GM21381 (cell line): ENCODE measurements around the gene ANXA7.
"Not testable (repeated sequence)": the region's sequence is repeated elsewhere in the genome, so short reads cannot be mapped to it uniquely, and the experiment has no call there.

Source experiments
- ATAC-seq: cut with Tn5 transposase; IDR thresholded peaks from one replicate; pipeline ENCODE4 v1.9.1; 2021; ENCODE audit warnings: mild to moderate bottlenecking, moderate library complexity; ENCODE audit not compliant: unreplicated experiment

ANXA7 gene

GRCh38 chr10:73408061-73408460 lies 5.8 kb downstream of the ANXA7 start:
- ATAC-seq, result no peak

DNA sequence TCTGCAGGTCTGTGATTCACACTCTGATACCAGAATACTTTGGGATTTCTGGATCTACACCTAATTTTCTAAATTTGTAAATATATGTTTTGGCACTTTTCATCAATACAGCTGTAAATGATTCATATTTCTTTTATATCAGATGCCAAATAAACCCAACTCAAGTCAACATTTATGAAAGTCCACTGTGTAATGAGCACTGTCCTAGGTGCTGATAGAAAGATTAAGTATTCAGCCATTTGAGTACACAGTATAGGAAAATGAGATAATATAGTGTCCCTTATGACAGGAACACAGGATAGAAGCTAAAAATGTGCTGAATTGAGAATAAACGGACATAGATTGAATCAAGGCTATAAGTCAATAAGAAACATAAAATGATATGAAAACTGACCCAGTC lies 6.4 kb downstream of the ANXA7 start:
- ATAC-seq, result no peak

DNA sequence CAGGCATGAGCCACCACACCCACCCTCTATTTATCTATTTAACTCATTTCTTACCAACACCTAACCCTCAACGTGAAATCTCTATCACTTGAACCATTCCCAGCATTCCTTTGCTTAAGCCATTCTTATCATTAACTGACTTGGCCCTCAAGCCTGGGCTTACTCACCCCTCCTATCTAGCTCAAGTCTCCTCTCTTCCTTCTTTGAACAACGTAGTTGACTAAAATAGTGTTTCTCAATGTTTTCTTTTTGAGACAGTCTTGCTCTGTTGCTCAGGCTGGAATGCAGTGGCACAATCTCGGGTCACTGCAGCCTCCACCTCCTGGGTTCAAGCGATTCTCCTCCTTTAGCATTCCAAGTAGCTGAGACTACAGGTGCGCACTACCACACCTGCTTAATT lies 7.0 kb downstream of the ANXA7 start:
- ATAC-seq, result no peak

GRCh38 chr10:73405556-73405955 lies 8.3 kb downstream of the ANXA7 start:
- ATAC-seq, result no peak

DNA sequence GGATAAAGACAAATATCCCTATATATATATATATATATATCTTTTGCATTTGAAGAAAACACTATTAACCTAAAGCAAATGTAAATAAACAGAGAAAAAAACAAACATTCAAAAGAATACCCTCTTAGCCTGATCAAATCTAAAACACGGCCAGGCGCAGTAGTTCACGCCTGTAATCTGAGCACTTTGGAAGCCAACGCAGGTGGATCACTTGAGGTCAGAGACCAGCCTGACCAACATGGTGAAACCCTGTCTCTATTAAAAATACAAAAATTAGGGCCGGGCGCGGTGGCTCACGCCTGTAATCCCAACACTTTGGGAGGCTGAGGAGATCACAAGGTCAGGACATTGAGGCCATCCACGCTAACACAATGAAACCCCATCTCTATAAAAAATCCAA lies 9.2 kb downstream of the ANXA7 start:
- no peak for ATAC-seq

DNA sequence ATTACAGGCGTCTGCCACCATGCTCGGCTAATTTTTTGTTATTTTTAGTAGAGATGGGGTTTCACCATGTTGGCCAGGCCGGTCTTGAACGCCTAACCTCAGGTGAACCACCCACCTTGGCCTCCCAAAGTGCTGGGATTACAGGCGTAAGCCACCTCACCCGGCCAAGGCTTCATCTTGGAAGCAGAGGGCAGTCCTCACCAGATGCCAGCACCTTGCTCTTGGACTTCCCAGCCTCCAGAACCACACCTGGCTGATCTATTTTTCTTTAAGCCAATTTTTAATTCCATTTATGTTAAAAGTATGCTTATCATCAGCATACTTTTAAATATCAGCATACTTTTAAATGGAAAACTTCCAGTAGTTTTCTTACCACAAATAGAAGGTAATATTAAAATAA lies 12.2 kb downstream of the ANXA7 start:
- no peak for ATAC-seq

DNA sequence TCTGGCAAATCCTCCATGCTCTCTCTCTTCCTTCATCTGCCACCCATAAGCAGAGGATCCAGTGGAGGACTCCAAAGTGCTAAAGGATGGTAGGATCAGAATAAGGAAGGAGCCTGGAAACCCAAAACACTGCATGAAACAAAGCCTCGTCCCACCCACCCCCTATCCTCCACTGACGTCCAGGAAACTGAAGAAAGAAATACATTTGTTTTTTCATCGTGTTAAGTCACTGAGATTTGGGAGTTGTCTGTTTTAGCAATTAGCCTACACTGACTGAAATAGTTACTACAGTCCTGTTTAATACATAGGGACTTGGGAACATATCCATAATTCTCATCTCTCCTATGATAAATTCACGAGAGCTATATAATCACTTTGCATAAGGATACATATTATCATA lies 14.8 kb downstream of the ANXA7 start:
- no peak for ATAC-seq

- ATAC-seq, result no peak
These were observed 15.8 kb downstream of the ANXA7 start for GRCh38 chr10:73398024-73398423.

DNA sequence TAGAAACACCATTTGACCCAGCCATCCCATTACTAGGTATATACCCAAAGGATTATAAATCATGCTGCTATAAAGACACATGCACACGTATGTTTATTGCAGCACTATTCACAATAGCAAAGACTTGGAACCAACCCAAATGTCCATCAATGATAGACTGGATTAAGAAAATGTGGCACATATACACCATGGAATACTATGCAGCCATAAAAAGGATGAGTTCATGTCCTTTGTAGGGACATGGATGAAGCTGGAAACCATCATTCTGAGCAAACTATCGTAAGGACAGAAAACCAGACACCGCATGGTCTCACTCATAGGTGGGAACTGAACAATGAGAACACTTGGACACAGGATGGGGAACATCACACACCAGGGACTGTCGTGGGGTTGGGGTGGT lies 19.5 kb downstream of the ANXA7 start:
- not testable (repeated sequence) for ATAC-seq

GRCh38 chr10:73388228-73388627 lies 25.6 kb downstream of the ANXA7 start:
- ATAC-seq, result no peak

DNA sequence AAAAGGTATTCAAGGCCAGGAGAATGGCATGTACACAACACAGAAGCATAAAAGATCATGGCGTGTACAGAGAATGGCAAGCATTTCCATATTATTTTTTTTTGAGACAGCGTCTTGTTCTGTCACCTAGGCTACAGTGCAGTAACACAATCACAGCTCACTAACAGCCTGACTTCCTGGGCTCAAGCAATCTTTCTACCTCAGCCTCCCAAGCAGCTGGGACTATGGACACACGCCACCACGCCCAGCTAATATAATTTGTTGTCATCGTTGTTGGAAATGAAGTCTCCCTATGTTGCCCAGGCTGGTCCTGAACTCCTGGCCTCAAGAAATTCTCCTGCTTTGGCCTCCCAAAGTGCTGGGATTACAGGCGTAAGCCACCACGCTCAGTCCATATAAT lies 27.3 kb downstream of the ANXA7 start:
- ATAC-seq, result no peak

DNA sequence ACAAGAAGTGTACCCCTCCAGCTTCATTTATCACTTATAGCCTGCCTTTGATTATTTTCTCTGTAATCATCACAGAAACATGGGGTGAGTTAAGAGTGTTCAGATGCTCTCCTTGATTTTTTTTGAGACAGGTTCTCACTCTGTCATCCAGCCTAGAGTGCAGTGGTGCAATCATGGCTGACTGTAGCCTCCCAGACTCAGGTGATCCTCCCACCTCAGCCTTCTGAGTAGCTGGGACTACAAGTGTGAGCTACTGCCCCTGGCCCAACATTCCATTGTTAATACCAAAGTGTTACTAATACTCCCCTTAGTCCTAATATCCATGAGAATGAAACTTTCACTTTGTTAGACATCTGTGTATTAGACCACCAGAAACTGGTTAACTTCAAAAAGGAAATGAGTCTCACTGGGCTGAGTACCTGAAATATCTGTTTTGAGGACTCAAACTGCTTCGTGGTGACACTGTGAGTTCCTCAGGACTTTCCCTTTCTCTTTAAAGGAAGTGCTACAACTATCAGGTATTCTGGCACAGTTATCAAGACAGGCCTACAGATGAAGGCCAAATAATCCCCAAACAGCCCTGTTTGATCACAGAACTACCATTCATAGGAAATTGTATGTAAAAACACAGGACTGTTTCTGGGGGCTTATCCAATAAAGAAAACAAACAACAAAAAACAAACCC lies 34.7 kb downstream of the ANXA7 start:
- no peak for ATAC-seq

GRCh38 chr10:73376679-73377078 lies 37.2 kb downstream of the ANXA7 start:
- ATAC-seq, result no peak

DNA sequence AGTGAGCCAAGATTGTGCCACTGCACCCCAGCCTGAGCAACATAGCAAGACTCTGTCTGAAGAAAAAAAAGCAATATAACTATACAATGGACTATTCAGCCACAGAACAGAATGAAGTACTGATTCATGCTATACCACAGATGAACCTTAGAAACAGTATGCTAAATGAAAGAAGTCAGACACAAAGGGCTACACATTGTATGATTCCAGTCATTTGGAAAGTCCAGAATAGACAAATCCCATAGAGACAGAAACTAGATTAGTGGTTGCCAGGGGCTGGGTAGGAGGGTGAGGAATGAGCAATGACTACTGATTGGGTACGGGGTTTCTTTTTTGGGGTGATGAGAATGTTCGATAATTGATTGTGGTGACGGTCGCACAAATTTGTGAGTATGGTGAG lies 45.6 kb downstream of the ANXA7 start:
- no peak for ATAC-seq

DNA sequence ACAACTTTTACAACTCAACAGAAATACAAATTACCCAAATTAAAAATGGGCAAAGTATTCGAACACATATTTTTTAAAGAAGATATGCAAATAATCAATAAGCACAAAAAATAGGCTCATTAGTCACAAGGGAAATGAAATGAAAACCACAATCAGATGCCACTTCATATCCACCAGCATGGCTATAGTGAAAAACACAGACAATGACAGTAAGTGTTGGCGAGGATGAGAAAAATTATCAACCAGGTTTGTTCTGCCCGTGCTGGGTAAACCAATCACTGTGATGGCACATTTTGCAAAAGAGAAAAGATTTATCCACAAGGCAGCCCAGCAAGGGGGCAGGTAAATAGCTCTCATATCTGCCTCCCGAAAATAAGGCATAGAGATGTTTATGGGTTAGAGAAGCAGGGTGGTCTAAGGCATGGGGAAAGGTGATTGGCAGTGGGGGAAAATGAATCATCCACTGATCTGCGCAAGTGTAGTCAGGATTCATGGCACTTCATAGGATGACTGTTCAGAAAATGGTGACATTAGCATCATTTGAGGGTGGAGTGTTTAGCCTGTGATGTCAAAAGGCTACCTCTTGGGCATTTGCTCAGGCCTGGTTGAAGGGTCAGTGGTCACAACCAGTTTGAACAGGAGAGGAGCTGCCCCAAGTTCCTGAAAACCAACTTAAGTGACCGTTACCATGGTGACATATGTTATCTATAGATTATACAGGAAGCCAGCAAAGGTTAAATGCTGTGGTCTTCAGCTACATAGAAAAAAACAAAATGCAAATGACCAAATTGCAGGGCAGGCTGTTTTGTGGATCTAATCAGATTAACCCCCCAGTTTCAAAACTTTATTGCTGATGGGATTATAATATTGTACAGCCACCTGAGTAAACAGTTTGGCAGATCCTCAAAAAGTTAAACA lies 47.2 kb downstream of the ANXA7 start:
- ATAC-seq, result no peak

DNA sequence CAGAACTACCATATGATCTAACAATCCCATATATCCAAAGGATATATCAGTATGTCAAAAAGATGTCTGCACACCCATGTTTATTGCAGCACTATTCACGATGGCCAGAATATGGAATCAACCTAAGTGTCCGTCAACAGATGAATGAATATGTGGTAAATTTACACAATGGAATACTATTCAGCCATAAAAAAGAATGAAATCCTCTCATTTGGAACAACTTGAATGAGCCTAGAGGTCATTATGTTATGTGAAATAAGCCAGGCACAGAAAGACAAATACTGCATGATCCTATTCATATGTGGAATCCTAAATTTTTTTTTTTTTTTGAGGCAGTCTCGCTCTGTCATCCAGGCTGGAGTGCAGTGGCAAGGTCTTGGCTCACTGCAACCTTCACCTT lies 48.9 kb downstream of the ANXA7 start:
- ATAC-seq, result no peak

DNA sequence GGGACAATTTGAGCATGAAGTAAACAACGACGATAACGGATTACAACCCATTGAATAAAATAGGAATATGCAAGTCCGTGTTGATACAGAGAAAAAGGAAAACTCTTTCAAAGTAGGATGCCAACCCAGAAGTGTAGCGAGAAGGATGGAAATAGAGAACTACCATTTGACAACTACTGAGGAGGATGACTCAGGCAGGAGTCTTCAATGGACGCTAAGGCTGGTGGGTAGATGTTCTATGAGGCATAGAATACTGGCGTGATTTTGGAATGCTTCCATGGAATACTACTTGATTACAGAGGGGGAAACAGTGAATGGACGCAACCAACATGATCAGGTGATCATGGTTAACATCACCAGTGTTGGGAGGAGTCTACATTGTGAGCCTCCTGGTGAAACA lies 54.4 kb downstream of the ANXA7 start:
- no peak for ATAC-seq

DNA sequence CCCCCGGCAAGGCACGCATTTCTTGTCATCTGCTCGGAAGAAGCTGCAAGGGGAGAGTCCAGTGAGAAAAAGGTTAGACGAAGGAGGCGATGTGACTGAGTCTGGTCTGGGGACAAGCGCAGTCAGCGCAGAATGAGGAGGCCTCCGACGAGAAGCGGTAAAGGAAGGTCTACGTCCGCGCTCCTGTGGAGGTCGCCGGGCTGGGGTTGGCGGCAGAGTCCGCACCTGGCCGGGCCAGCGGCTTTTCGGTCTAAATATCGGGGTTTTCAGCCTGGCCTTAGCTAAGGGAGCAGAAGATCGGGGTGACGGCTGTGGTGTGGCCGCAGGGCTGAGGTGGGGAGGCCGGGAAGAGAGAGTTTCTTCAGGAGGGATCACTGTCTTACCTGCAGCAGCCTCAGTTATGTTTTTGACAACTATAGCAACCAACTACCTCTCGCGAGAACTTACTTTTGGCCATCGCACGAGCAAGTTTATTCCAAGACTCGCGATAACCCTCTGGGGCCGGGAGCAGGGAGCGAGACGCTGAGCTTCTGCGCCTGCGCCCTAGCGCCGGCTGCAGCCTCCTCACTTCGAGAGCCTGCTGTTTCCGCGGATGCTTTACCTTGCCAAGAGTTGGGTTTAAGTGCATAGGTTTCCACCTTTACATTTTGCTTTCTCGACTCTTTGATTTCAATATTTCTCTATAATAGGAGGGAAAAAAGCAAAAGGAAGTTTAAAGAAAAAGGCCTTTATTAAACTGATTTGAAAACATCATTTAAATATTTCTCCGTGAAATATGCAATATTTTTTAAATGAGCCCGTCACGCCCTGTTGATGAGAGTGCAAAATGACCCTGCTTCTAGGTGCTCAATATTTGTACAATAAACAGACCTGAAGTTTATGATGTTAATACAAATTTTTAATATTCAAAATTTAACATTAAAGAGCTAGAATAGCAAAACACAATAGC lies 55.3 kb downstream of the ANXA7 start, which contains the start of gene CFAP70:
Gene CFAP70 (minus strand): TSS at position 534 of the 949 bp plus-strand sequence. CDS start 4,068 bp downstream, outside the sequence.
- peak; percentile 90 for ATAC-seq

DNA sequence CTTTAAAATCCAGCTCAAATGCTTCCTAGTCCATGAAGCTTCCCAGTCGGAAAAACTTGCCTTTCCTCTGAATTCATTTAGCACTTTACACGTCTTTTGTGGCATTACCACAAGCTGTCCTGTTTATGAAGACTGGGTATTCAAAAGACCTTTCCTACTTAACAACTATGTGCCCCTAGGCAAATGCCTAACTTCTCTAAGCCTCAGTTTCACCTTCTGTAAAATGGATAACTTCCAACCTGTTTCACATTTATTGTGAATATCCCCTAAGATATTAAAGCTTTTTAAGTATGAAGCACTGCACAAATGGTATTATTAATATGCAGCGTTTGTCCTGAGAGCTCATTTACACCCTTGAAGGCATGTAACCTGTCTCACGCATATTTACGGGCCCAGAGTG lies 56.0 kb downstream of the ANXA7 start:
- ATAC-seq, result no peak

GRCh38 chr10:73357166-73357565 lies 56.7 kb downstream of the ANXA7 start:
- ATAC-seq, result no peak

- ATAC-seq, result no peak
These were observed 69.6 kb downstream of the ANXA7 start for GRCh38 chr10:73344269-73344668.
